GM19240 (cell line): Measurements from ENCODE around the gene DLG2.

Experiments used
- DNase-seq: peaks from one replicate; pipeline ENCODE4 v3.0.0; 2011; ENCODE audit warnings: low spot score; ENCODE audit not compliant: insufficient read length

Gene DLG2

GRCh38 chr11:84909740-84910139 lies 717.4 kb downstream of the DLG2 start:
- no peak for DNase-seq

- DNase-seq, result no peak
Measured at GRCh38 chr11:84906995-84907394, 720.1 kb downstream of the DLG2 start.

- DNase-seq, result no peak
Measured at GRCh38 chr11:84905411-84905810, 721.7 kb downstream of the DLG2 start.

GRCh38 chr11:84902445-84902844 lies 724.7 kb downstream of the DLG2 start:
- no peak for DNase-seq

- no peak for DNase-seq
Measured at GRCh38 chr11:84901991-84902390, 725.2 kb downstream of the DLG2 start.

GRCh38 chr11:84899740-84900139 lies 727.4 kb downstream of the DLG2 start:
- DNase-seq, result no peak

GRCh38 chr11:84899134-84899533 lies 728.0 kb downstream of the DLG2 start:
- DNase-seq, result no peak

GRCh38 chr11:84894666-84895065 lies 732.5 kb downstream of the DLG2 start:
- DNase-seq, result no peak

GRCh38 chr11:84890676-84891075 lies 736.5 kb downstream of the DLG2 start:
- no peak for DNase-seq

GRCh38 chr11:84889556-84889955 lies 737.6 kb downstream of the DLG2 start:
- DNase-seq, result no peak

GRCh38 chr11:84887055-84887629 lies 740.0 kb downstream of the DLG2 start:
- no peak for DNase-seq

GRCh38 chr11:84886344-84886743 lies 740.8 kb downstream of the DLG2 start:
- DNase-seq, result no peak

GRCh38 chr11:84884836-84885235 lies 742.3 kb downstream of the DLG2 start:
- DNase-seq, result no peak

- DNase-seq, result no peak
Measured at GRCh38 chr11:84882056-84882455, 745.1 kb downstream of the DLG2 start.

- DNase-seq, result no peak
Measured at GRCh38 chr11:84871116-84871515, 756.0 kb downstream of the DLG2 start.

- DNase-seq, result no peak
Measured at GRCh38 chr11:84870486-84870885, 756.7 kb downstream of the DLG2 start.

GRCh38 chr11:84866922-84867321 lies 760.2 kb downstream of the DLG2 start:
- no peak for DNase-seq

- no peak for DNase-seq
Measured at GRCh38 chr11:84865791-84866535, 761.2 kb downstream of the DLG2 start.

GRCh38 chr11:84865257-84865656 lies 761.9 kb downstream of the DLG2 start:
- DNase-seq, result no peak

- no peak for DNase-seq
Measured at GRCh38 chr11:84857746-84858145, 769.4 kb downstream of the DLG2 start.

- DNase-seq, result no peak
Measured at GRCh38 chr11:84855508-84856245, 771.5 kb downstream of the DLG2 start.

- no peak for DNase-seq
Measured at GRCh38 chr11:84854498-84854880, 772.7 kb downstream of the DLG2 start.
